HFF-Myc (cell line): ENCODE data around the gene GALNT13.

Source experiments
- DNase-seq: peaks from one replicate; pipeline ENCODE4 v3.0.0-alpha.2; 2011; ENCODE audit warnings: low read depth; ENCODE audit errors: extremely low read depth
- H3K4me3 ChIP-seq: replicated peaks from 2 replicates; pipeline ENCODE4 v1.5.1; 2011; ENCODE audit warnings: low read depth, mild to moderate bottlenecking, control low read depth, low read length
- TF ChIP-seq, protein P1 (sequence below): IDR thresholded peaks from 2 replicates; pipeline ENCODE4 v1.5.1; 2012; ENCODE audit warnings: mild to moderate bottlenecking, low read depth, low read length, control low read depth; ENCODE audit errors: missing control alignments

The GALNT13 gene

DNA sequence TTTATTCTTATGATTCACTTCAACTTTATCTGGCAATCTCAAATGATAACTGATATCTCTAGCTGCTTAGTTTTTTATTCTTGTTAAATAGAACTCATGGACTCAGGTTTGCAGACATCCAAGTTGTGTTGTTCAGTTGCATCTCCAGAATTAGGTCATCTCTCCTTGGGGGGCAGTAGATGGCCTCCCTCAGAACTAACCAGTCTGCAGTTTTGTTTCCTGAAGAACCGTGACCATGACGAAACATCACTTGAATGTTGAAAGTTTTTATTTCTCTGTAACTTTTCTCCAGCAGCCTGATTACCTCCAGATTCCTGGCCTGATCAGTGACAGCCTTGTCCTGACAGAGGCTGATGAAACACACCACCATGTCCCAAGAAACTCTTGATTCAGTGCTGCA lies 321.5 kb downstream of the GALNT13 start:
- DNase-seq: no peak
- TF ChIP-seq, protein P1, sequence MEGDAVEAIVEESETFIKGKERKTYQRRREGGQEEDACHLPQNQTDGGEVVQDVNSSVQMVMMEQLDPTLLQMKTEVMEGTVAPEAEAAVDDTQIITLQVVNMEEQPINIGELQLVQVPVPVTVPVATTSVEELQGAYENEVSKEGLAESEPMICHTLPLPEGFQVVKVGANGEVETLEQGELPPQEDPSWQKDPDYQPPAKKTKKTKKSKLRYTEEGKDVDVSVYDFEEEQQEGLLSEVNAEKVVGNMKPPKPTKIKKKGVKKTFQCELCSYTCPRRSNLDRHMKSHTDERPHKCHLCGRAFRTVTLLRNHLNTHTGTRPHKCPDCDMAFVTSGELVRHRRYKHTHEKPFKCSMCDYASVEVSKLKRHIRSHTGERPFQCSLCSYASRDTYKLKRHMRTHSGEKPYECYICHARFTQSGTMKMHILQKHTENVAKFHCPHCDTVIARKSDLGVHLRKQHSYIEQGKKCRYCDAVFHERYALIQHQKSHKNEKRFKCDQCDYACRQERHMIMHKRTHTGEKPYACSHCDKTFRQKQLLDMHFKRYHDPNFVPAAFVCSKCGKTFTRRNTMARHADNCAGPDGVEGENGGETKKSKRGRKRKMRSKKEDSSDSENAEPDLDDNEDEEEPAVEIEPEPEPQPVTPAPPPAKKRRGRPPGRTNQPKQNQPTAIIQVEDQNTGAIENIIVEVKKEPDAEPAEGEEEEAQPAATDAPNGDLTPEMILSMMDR: no peak
- no peak overlapping the region for H3K4me3 ChIP-seq

DNA sequence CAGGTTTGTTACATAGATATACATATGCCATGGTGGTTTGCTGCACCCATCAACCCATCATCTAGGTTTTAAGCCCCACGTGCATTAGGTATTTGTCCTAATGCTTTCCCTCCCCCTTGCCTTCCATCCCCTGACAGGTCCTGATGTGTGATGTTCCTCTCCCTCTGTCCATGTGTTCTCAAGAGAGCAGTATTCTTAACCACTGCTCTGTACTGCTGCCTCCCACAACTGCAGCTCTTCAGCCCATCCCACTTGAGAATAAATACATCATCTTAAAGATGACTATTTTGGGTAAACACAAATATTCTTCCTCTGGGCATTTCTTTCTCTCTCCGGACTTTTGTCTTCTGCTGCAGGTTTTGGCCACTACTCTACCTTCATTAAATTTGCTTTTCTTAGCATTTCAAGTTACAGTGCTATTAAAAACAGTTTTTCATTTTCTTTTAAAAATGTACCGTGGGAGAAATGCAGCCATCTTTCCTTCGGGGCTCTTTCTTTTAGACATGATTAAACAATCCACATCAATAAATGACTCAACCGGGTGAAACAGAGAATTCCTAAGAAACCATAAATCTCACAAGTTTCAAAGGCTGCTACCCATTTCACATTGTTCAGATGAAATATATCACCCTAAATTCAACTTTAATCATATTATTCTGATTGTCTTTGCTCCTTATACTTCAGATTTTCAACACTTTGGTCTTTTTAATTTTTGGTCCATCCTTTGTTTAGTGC lies 323.4 kb downstream of the GALNT13 start:
- no peak for DNase-seq
- H3K4me3 ChIP-seq: no peak overlapping the region
- TF ChIP-seq, protein P1: no peak

DNA sequence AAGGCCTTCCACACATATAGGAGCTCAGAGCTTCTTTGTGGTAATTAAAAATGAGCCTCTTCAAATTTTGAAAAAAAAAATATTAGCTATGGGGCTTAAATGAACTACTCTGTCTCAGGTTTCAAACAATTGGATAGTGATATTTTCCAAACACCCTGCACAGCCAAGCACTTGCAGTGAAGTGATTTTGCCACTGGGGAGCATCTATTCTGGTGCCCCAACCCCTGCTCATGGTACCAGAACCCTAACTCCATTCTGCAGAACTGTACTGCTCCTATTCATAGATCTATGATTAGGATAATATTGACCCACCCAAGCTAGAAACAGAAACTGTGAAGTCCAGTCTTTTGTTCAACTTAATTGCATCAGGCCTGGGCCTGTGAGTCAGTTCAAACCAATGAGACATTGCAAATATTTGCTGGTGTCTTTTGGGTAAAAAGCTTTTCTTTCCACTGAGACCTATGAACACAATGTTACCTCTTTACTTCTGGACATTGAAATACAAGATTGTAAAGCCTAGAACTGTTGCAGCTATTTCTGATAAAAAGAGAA lies 324.0 kb downstream of the GALNT13 start:
- no peak for DNase-seq
- TF ChIP-seq, protein P1: no peak
- no peak overlapping the region for H3K4me3 ChIP-seq

DNA sequence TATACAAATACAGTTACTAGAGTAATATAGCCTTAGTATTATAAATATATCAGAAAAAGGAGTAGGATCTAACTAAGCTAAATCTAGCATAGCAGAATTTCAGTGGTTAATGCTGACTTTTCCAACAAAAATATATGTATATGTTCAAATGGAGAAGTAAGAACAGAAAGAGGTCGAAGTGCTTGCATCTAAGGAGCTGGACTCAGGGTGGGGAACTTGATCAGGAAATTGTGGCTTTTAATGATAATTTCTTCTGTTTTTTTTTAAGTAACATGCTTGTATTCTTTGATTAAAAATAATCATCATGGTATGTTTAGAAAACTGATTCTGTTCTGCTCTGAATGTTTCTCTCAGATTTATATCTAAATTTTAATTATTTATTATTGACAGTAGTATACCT lies 327.1 kb downstream of the GALNT13 start:
- no peak for DNase-seq
- TF ChIP-seq, protein P1: no peak
- no peak overlapping the region for H3K4me3 ChIP-seq

DNA sequence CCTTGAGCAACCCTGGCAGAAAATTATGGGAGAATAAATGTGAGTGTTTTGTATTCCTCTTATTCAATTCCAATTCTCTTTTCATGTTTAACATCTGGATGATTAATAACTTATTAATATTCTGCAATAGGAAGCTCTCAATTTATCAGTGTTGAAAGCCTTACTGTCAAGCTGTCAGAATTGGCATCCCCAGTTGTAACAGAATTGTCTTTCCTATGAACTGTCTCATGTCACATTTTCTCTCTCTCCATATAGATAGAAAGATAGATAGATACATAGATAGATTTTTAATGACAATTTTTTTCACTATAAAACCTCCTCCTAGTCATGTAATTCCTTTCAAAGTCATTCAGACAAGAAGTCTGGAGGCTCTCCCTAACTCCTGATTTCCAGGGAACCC lies 331.5 kb downstream of the GALNT13 start:
- no peak for DNase-seq
- TF ChIP-seq, protein P1: no peak
- H3K4me3 ChIP-seq: no peak overlapping the region

DNA sequence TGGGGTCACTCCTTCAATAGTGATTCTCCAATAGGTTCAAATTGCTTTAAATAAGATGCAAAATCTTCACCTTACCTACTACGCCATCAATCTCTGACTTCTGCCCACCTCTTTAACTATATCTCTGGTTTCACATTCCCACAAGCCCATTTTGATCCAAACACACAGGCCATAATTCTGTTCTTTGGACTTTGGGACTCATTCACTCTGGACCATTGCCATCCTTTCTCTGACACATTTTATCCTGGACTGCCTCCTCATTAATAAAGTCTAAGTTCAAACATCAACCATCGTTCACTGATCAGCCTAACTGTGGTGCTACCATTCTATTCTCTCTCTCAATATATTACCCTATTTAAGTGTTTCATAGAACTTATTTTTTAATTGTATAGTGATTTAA lies 332.2 kb downstream of the GALNT13 start:
- no peak overlapping the region for H3K4me3 ChIP-seq
- DNase-seq: no peak
- TF ChIP-seq, protein P1: no peak
